GM12878 (cell line): ENCODE data around the gene VWA3B. TPM values are rescaled to one million over a fixed set of nuclear protein-coding genes. Genes with fewer than 3 reads are reported as not detected.

Source experiments
- ATAC-seq: fragments of 200-7000 bp; cut with Tn5 transposase; 3 replicates; pipeline ENCODE4 v1.9.1; 2020; ENCODE audit warnings: mild to moderate bottlenecking, moderate library complexity
- BruUV-seq: library from RNA; stranded (reverse); fragments of 400-500 nt; replicated peaks from 2 replicates; lab custom pipeline; 2021; lab: Mats Ljungman, UMichigan
- CTCF ChIA-PET: fragments of 300-600 bp; sonication (Branson Sonifier 250); formaldehyde crosslinking; extraction: SDS; loops from one replicate; lab custom pipeline; 2021; ENCODE audit warnings: inconsistent platforms; lab: Yijun Ruan, JAX
- POLR2A ChIA-PET: fragments of 350-600 bp; formaldehyde crosslinking; extraction: SDS; loops from one replicate; lab custom pipeline; 2021; ENCODE audit warnings: inconsistent platforms; lab: Charles Lee
- RAD21 ChIA-PET: fragments of 300-600 bp; sonication (Branson Sonifier 250); formaldehyde crosslinking; loops from one replicate; lab custom pipeline; 2023; ENCODE audit warnings: antibody characterized with exemption; ENCODE audit not compliant: unreplicated experiment; lab: Charles Lee
- SMC1A ChIA-PET: fragments of 300-600 bp; sonication (Branson Sonifier 250); formaldehyde crosslinking; loops from one replicate; lab custom pipeline; 2023; ENCODE audit not compliant: unreplicated experiment, uncharacterized antibody; lab: Charles Lee
- DNase-seq: peaks from one replicate; pipeline ENCODE4 v3.0.0-alpha.2; 2011; ENCODE audit warnings: low read depth, low spot score
- FAIRE-seq: peaks from 3 replicates; lab custom pipeline; 2011; peaks lifted over from hg19 to GRCh38; lab: Jason Lieb, UNC
- H2AFZ ChIP-seq: 2 replicates; pipeline ENCODE4 v1.6.0; 2011; ENCODE audit warnings: low read depth, low read length, control low read depth; ENCODE audit not compliant: control insufficient read depth
- H3K27ac ChIP-seq: 2 replicates; pipeline ENCODE4 v1.5.1; 2011; ENCODE audit warnings: control low read depth; ENCODE audit not compliant: control insufficient read depth, insufficient read depth
- H3K27me3 ChIP-seq, 2 experiments: replicated peaks in 1 of 2; 2 replicates each; pipeline versions ENCODE4 v1.6.0 to v1.6.1; 2011; ENCODE audit warnings: low read length in 1 of 2; ENCODE audit not compliant: control insufficient read depth in 2 of 2, insufficient read depth in 2 of 2
- H3K36me3 ChIP-seq, 2 experiments: 2 replicates each; pipeline ENCODE4 v1.5.1; 2011; ENCODE audit warnings: low read length in 1 of 2; ENCODE audit not compliant: control insufficient read depth in 2 of 2, insufficient read depth in 2 of 2
- H3K4me1 ChIP-seq: 2 replicates; pipeline ENCODE4 v1.6.1; 2011; ENCODE audit warnings: mild to moderate bottlenecking, low read length, moderate library complexity, mixed read lengths; ENCODE audit not compliant: control insufficient read depth, insufficient read depth
- H3K4me2 ChIP-seq: 2 replicates; pipeline ENCODE4 v1.6.0; 2011; ENCODE audit warnings: control low read depth; ENCODE audit not compliant: control insufficient read depth, insufficient read depth
- H3K4me3 ChIP-seq: fragments of 200-600 bp; sonication (generic); 2 replicates; pipeline ENCODE4 v1.5.1; 2016
- H3K79me2 ChIP-seq: 2 replicates; pipeline ENCODE4 v1.6.0; 2011; ENCODE audit warnings: low read length; ENCODE audit not compliant: control insufficient read depth, insufficient read depth
- H3K9ac ChIP-seq: 2 replicates; pipeline ENCODE4 v1.8.0; 2011; ENCODE audit warnings: low read length, control low read depth, mixed read lengths; ENCODE audit not compliant: control insufficient read depth, insufficient read depth
- H3K9me3 ChIP-seq: replicated peaks from 3 replicates; pipeline ENCODE4 v1.5.1; 2011; ENCODE audit warnings: mild to moderate bottlenecking, low read length; ENCODE audit not compliant: control insufficient read depth, insufficient read depth
- H4K20me1 ChIP-seq: 2 replicates; pipeline ENCODE4 v1.6.0; 2011; ENCODE audit not compliant: control insufficient read depth, insufficient read depth
- EED ChIP-seq: sonication (generic); IDR thresholded peaks from 2 replicates; pipeline ENCODE4 v1.6.1; 2016; ENCODE audit warnings: antibody characterized with exemption, low read depth
- LARP7 ChIP-seq: fragments of 450-650 bp; IDR thresholded peaks from 2 replicates; pipeline ENCODE4 v1.6.1; 2017; ENCODE audit warnings: mild to moderate bottlenecking
- NFYA ChIP-seq: IDR thresholded peaks from 2 replicates; pipeline ENCODE4 v1.6.1; 2011; ENCODE audit warnings: low read depth, mild to moderate bottlenecking, low read length, improper control_type of control experiment, borderline replicate concordance
- POLR2AphosphoS5 ChIP-seq: IDR thresholded peaks from 2 replicates; pipeline ENCODE4 v1.6.1; 2011; ENCODE audit warnings: mild to moderate bottlenecking, low read length, inconsistent platforms
- WGBS: methylation state at CpG from one replicate; pipeline ENCODE4 v1.1.6; 2016; ENCODE audit warnings: low lambda C conversion rate; ENCODE audit not compliant: insufficient replicate concordance, insufficient coverage; ENCODE audit errors: missing lambda C conversion rate; 5-methylcytosine and 5-hydroxymethylcytosine counted together
- in situ Hi-C: fragments of 300-500 bp; cut with MboI; formaldehyde crosslinking; loops from 9 replicates; pipeline ENCODE4 v1.14.3; 2018; ENCODE audit warnings: mixed read lengths
- intact Hi-C: fragments of 100-400 bp; cut with micrococcal nuclease; formaldehyde crosslinking; loops from one replicate; pipeline ENCODE4 v1.14.2; 2022; ENCODE audit not compliant: unreplicated experiment
- polyA plus RNA-seq, 11 experiments: library from polyadenylated mRNA; depleted of rRNA in 4 of 11; unstranded in 6 of 11; stranded (reverse) in 5 of 11; fragments of >200 nt; fragmentation: Nextera tagmentation in 4 of 11; fragmentation: Illumina TruSeq in 1 of 11; extraction: Ambion mirVana in 4 of 11; extraction: Trizol in 1 of 11; gene quantifications; 1 replicate in 1 of 11; 2 replicates in 10 of 11; pipeline versions ENCODE4 v1.2.1 to v1.2.3, GENCODE V29; 2011 to 2016; ENCODE audit warnings: inconsistent platforms in 2 of 11, missing spikeins in 2 of 11, low read depth in 1 of 11
- total RNA-seq, 4 experiments: library from RNA; depleted of rRNA in 3 of 4; stranded (reverse); fragments of >200 nt in 3 of 4; fragmentation: Illumina TruSeq in 1 of 4; extraction: Trizol in 1 of 4; gene quantifications; 2 replicates each; pipeline versions ENCODE4 v1.2.1 to v1.2.3, GENCODE V29; 2013 to 2021
- TF ChIP-seq, protein P1 (sequence below): fragments of 450-650 bp; IDR thresholded peaks from 2 replicates; pipeline ENCODE4 v1.6.1; 2017; ENCODE audit warnings: antibody characterized with exemption, mild to moderate bottlenecking, moderate library complexity
- TF ChIP-seq, protein P2 (sequence below): fragments of 450-650 bp; formaldehyde crosslinking; IDR thresholded peaks from 2 replicates; pipeline ENCODE4 v1.4.0; 2020; ENCODE audit warnings: mild to moderate bottlenecking, moderate library complexity

VWA3B gene
- total and polyA plus RNA-seq, 10 of the 15 experiments (the other 5 are each of a cell fraction or from before 2014, with no cell fraction given) = 0.04 to 0.86 (median 0.19) TPM; not detected in 4

DNA sequence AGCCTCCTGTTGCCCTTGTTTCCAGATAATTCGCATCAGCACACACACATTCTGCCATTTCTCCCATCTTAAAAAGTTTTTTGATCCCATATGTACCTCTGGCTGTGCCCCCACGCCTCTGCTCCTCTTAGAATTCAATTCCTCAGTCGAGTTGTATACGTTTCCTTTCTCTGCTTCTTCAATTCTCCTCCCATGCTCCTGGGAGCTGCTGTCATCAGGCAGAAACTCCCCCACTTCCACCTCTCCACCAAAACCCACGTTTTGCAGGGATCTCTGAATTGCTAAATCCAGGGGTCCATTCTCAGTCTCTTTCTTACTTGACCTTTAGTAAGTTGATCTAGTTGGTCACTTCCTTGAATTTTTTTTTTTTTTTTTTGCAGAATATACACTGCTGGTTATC lies 98.8 kb downstream of the VWA3B start:
- SMC1A ChIA-PET = no interaction called here

DNA sequence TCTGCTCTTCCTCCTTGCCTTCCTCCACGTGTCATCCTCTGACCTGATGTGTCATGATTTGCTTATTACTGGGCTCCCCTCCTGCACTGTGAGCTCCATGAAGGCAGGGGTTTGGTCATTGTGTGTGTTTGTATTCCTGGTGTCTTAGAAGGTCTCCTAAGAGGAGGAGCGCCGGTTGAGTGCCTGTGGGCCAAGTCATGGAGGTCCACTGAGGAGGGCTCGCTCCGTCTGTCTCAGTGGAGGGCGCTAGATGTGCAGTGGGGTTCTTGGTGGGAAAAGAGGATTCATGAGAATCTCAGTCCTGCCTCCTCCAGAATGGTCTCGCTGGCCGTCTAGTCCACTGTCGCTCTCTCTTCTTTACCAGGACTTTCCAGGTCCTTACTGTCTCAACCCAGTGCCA lies 100.2 kb downstream of the VWA3B start:
- CTCF ChIA-PET = interaction anchor here (2.5 to 3.2 kb wide), 3 partner anchors 381 to 487 kb away, joined by 16 read pairs; no protein-coding TSS in a partner anchor
- no peak for ATAC-seq
- TF ChIP-seq LARP7 (no peak), NFYA (no peak), EED (no peak)
- TF ChIP-seq, protein P1, sequence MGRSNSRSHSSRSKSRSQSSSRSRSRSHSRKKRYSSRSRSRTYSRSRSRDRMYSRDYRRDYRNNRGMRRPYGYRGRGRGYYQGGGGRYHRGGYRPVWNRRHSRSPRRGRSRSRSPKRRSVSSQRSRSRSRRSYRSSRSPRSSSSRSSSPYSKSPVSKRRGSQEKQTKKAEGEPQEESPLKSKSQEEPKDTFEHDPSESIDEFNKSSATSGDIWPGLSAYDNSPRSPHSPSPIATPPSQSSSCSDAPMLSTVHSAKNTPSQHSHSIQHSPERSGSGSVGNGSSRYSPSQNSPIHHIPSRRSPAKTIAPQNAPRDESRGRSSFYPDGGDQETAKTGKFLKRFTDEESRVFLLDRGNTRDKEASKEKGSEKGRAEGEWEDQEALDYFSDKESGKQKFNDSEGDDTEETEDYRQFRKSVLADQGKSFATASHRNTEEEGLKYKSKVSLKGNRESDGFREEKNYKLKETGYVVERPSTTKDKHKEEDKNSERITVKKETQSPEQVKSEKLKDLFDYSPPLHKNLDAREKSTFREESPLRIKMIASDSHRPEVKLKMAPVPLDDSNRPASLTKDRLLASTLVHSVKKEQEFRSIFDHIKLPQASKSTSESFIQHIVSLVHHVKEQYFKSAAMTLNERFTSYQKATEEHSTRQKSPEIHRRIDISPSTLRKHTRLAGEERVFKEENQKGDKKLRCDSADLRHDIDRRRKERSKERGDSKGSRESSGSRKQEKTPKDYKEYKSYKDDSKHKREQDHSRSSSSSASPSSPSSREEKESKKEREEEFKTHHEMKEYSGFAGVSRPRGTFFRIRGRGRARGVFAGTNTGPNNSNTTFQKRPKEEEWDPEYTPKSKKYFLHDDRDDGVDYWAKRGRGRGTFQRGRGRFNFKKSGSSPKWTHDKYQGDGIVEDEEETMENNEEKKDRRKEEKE = no peak
- TF ChIP-seq, protein P2, sequence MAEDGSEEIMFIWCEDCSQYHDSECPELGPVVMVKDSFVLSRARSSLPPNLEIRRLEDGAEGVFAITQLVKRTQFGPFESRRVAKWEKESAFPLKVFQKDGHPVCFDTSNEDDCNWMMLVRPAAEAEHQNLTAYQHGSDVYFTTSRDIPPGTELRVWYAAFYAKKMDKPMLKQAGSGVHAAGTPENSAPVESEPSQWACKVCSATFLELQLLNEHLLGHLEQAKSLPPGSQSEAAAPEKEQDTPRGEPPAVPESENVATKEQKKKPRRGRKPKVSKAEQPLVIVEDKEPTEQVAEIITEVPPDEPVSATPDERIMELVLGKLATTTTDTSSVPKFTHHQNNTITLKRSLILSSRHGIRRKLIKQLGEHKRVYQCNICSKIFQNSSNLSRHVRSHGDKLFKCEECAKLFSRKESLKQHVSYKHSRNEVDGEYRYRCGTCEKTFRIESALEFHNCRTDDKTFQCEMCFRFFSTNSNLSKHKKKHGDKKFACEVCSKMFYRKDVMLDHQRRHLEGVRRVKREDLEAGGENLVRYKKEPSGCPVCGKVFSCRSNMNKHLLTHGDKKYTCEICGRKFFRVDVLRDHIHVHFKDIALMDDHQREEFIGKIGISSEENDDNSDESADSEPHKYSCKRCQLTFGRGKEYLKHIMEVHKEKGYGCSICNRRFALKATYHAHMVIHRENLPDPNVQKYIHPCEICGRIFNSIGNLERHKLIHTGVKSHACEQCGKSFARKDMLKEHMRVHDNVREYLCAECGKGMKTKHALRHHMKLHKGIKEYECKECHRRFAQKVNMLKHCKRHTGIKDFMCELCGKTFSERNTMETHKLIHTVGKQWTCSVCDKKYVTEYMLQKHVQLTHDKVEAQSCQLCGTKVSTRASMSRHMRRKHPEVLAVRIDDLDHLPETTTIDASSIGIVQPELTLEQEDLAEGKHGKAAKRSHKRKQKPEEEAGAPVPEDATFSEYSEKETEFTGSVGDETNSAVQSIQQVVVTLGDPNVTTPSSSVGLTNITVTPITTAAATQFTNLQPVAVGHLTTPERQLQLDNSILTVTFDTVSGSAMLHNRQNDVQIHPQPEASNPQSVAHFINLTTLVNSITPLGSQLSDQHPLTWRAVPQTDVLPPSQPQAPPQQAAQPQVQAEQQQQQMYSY (CRISPR knock-in tag) = no peak

More for the DNA sequence above, 98.8 kb downstream of the VWA3B start:
- ATAC-seq (no peak), DNase-seq (no peak), FAIRE-seq (no peak)
- Histone ChIP-seq H3K9me3 (no peaks in the 10 kb centered on the region), H3K36me3 (no peaks in the 10 kb centered on the region), H3K79me2 (no peaks in the 10 kb centered on the region), H3K4me1 (no peaks in the 10 kb centered on the region; the same call in 1 of the 2 replicates), H4K20me1 (no peaks in the 10 kb centered on the region), H3K4me3 (no peak overlapping the region), H3K27ac (no peak overlapping the region), H2AFZ (no peak overlapping the region), H3K4me2 (no peak overlapping the region), H3K9ac (no peak overlapping the region), H3K27me3 (no peaks in the 10 kb centered on the region; a peak in 1 of 4 replicates)
- POLR2A ChIA-PET = no interaction called here
- no TSS peak for BruUV-seq
- 6% methylated on average over 5 of the region's 5 CpGs for whole genome bisulfite sequencing
- intact Hi-C loops = loop anchor here (5.0 to 10.0 kb wide), 3 partner anchors 194 to 481 kb away; no protein-coding TSS in a partner anchor
- in situ Hi-C loops = no loop called here
- TF ChIP-seq POLR2AphosphoS5 = no peak
- CTCF ChIA-PET = no interaction called here
- RAD21 ChIA-PET = no interaction called here

More for the DNA sequence above, 100.2 kb downstream of the VWA3B start:
- H3K4me2 ChIP-seq = no peak overlapping the region
- intact Hi-C loops (loop anchor here (5.0 to 10.0 kb wide), 3 partner anchors 195 to 482 kb away; no protein-coding TSS in a partner anchor), in situ Hi-C loops (no loop called here)
- no peak overlapping the region for H3K9ac ChIP-seq
- H3K27me3 ChIP-seq = no peaks in the 10 kb centered on the region; a peak in 1 of 4 replicates
- no peaks in the 10 kb centered on the region; the same call in 1 of the 2 replicates for H3K4me1 ChIP-seq
- DNase-seq (no peak), FAIRE-seq (no peak)
- no peak overlapping the region for H2AFZ ChIP-seq
- 74% methylated on average over 9 of the region's 9 CpGs for WGBS
- no peak overlapping the region for H3K4me3 ChIP-seq
- no TSS peak for BruUV-seq
- H3K36me3 ChIP-seq = no peaks in the 10 kb centered on the region
- ChIA-PET RAD21 (interaction anchor here (0.7 to 1.5 kb wide), 2 partner anchors 11 to 250 kb away, joined by 3 to 4 read pairs; no protein-coding TSS in a partner anchor), SMC1A (interaction anchor here (2.0 to 2.3 kb wide), 2 partner anchors 446 to 488 kb away, joined by 8 to 16 read pairs; no protein-coding TSS in a partner anchor), POLR2A (no interaction called here)
- no peaks in the 10 kb centered on the region for H3K9me3 ChIP-seq
- H4K20me1 ChIP-seq = no peaks in the 10 kb centered on the region
- no peak overlapping the region for H3K27ac ChIP-seq
- no peaks in the 10 kb centered on the region for H3K79me2 ChIP-seq
